ENCODE measurements around the gene MYO10.

MYO10 gene

GRCh38 chr5:16871746-16872339 is 64.2 kb downstream of the MYO10 start:
- no peak for TF ChIP-seq CEBPB (IDR thresholded peaks at IDR 0.05)
- TF ChIP-seq RAD21 (IDR thresholded peaks at IDR 0.05; ENCODE audit: low read depth), result no peak
- TF ChIP-seq FOXM1 (IDR thresholded peaks at IDR 0.05; ENCODE audit: borderline replicate concordance, low read depth), result no peak
- no peak for TF ChIP-seq TAF1 (IDR thresholded peaks at IDR 0.05; ENCODE audit: low read depth)
- no peak for TF ChIP-seq TEAD4 (IDR thresholded peaks at IDR 0.05)
- TF ChIP-seq MAX (IDR thresholded peaks at IDR 0.05), result no peak
- no peak for TF ChIP-seq USF1 (IDR thresholded peaks at IDR 0.05)
- TF ChIP-seq YY1 (IDR thresholded peaks at IDR 0.05; ENCODE audit: low read depth), result no peak
- TF ChIP-seq EP300 (IDR thresholded peaks at IDR 0.05; ENCODE audit: borderline replicate concordance), result no peak
- TF ChIP-seq EGR1 (IDR thresholded peaks at IDR 0.05), result no peak
- TF ChIP-seq CREB1 (IDR thresholded peaks at IDR 0.05; ENCODE audit: low read depth), result no peak
- no peak for TF ChIP-seq REST (IDR thresholded peaks at IDR 0.05; ENCODE audit: low read depth)
- no peak for TF ChIP-seq NFIC (IDR thresholded peaks at IDR 0.05)
- no peak for TF ChIP-seq ZBTB7A (IDR thresholded peaks at IDR 0.05; ENCODE audit: low read depth)
- TF ChIP-seq TCF12 (IDR thresholded peaks at IDR 0.05; ENCODE audit: low read depth), result no peak

GRCh38 chr5:16870878-16871277 is 65.2 kb downstream of the MYO10 start:
- peak; percentile 58; the same call in 1 of the 2 replicates for TF ChIP-seq CEBPB (IDR thresholded peaks at IDR 0.05)
- TF ChIP-seq NFIC (IDR thresholded peaks at IDR 0.05), result no peak
- TF ChIP-seq YY1 (IDR thresholded peaks at IDR 0.05; ENCODE audit: low read depth), result no peak
- no peak for TF ChIP-seq TEAD4 (IDR thresholded peaks at IDR 0.05)
- no peak for TF ChIP-seq EP300 (IDR thresholded peaks at IDR 0.05; ENCODE audit: borderline replicate concordance)
- no peak for TF ChIP-seq USF1 (IDR thresholded peaks at IDR 0.05)
- TF ChIP-seq FOXM1 (IDR thresholded peaks at IDR 0.05; ENCODE audit: borderline replicate concordance, low read depth), result no peak

GRCh38 chr5:16869821-16870796 is 66.0 kb downstream of the MYO10 start:
- TF ChIP-seq CEBPB (IDR thresholded peaks at IDR 0.05), result no peak
- no peak for TF ChIP-seq EGR1 (IDR thresholded peaks at IDR 0.05)
- no peak for TF ChIP-seq MAX (IDR thresholded peaks at IDR 0.05)
- TF ChIP-seq NFIC (IDR thresholded peaks at IDR 0.05), result no peak
- TF ChIP-seq USF1 (IDR thresholded peaks at IDR 0.05), result no peak
- TF ChIP-seq TAF1 (IDR thresholded peaks at IDR 0.05; ENCODE audit: low read depth), result no peak
- TF ChIP-seq CREB1 (IDR thresholded peaks at IDR 0.05; ENCODE audit: low read depth), result no peak
- no peak for TF ChIP-seq YY1 (IDR thresholded peaks at IDR 0.05; ENCODE audit: low read depth)
- no peak for TF ChIP-seq ZBTB7A (IDR thresholded peaks at IDR 0.05; ENCODE audit: low read depth)
- no peak for TF ChIP-seq RAD21 (IDR thresholded peaks at IDR 0.05; ENCODE audit: low read depth)
- TF ChIP-seq REST (IDR thresholded peaks at IDR 0.05; ENCODE audit: low read depth), result no peak
- TF ChIP-seq TEAD4 (IDR thresholded peaks at IDR 0.05), result no peak
- TF ChIP-seq FOXM1 (IDR thresholded peaks at IDR 0.05; ENCODE audit: borderline replicate concordance, low read depth), result no peak
- no peak for TF ChIP-seq EP300 (IDR thresholded peaks at IDR 0.05; ENCODE audit: borderline replicate concordance)
- TF ChIP-seq TCF12 (IDR thresholded peaks at IDR 0.05; ENCODE audit: low read depth), result no peak

GRCh38 chr5:16867577-16867953 is 68.5 kb downstream of the MYO10 start:
- no peak for TF ChIP-seq CEBPB (IDR thresholded peaks at IDR 0.05)
- TF ChIP-seq TAF1 (IDR thresholded peaks at IDR 0.05; ENCODE audit: low read depth), result no peak
- no peak for TF ChIP-seq TEAD4 (IDR thresholded peaks at IDR 0.05)
- no peak for TF ChIP-seq CREB1 (IDR thresholded peaks at IDR 0.05; ENCODE audit: low read depth)
- no peak for TF ChIP-seq TCF12 (IDR thresholded peaks at IDR 0.05; ENCODE audit: low read depth)
- no peak for TF ChIP-seq USF1 (IDR thresholded peaks at IDR 0.05)
